HG03175 (cell line): Measurements from ENCODE around the gene GALNS.
"Not testable (repeated sequence)": the region's sequence is repeated elsewhere in the genome, so short reads cannot be mapped to it uniquely, and the experiment has no call there.

Experiments
- ATAC-seq: cut with Tn5 transposase; IDR thresholded peaks from one replicate; pipeline ENCODE4 v1.9.1; 2021; ENCODE audit warnings: mild to moderate bottlenecking, moderate library complexity; ENCODE audit not compliant: unreplicated experiment

GALNS gene

DNA sequence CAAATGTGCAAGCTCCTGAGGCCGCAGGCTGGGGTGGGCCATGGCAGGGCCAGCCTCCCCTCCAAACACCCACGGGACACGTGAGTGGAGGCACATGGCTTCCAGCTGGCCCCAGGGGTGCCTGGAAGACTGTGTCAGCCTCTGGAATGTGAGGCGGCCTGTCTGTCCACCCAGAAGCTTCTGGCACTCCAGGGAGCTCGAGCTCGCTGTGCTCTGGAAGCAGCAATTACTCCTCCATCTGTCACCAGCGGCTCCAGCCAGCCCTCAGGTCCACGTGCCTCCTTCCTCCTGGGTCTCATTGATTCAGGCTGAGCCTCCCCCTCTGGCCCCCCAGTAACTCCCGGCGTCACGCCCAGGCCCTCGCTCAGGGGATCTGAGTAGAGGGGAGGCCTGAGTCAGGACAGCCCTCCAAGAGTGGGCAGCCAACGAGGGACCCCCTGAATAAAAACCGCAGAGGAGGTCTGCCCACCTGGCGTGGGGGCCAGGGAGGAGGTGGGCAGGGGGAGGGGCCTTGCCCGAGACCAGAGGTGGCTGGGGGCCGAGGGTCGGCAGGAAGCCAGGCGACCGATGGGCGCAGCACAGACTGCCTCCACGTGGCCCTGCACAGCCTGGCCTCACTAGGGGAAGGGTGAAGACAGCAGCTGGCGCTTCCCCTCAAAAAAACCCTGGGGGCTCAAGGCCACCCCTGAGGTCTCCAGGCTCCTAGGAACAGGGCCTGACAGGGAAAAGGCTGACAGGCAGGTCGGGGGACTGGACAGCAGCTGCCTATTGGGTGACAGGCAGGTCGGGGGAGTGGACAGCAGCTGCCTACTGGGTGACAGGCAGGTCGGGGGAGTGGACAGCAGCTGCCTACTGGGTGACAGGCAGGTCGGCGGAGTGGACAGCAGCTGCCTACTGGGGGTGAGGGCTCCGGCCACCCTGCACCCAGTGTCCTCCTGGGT is 83.6 kb downstream of the GALNS start:
- no peak for ATAC-seq

DNA sequence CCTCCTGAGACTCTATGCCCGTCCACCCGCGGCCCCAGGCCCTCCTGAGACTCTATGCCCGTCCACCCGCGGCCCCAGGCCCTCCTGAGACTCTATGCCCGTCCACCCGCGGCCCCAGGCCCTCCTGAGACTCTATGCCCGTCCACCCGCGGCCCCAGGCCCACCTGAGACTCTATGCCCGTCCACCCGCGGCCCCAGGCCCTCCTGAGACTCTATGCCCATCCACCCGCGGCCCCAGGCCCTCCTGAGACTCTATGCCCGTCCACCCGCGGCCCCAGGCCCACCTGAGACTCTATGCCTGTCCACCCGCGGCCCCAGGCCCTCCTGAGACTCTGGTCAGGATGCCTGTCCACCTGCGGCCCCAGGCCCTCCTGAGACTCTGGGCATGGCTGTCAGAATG is 85.0 kb downstream of the GALNS start:
- not testable (repeated sequence) for ATAC-seq

DNA sequence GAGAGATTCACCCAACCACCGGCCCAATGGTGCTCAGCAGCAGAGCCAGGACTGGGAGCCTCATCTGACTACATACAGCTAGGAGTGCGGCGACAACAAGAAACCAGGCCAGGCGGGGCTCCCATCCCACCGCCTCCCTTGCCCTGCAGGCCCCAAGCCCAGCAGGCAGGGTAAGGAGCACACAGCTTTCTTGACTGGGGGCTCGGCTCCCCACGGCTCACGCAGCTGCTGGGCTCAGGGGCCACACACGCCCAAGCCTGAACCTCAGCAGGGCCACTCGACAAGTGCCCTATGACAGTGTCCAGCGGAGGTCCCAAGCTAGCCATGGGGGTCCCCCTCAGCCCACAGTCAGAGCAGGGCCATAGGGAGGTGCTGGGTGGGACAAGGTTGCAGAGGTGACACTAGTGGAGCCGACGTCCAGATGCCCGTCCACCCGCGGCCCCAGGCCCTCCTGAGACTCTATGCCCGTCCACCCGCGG is 85.4 kb downstream of the GALNS start:
- no peak for ATAC-seq

DNA sequence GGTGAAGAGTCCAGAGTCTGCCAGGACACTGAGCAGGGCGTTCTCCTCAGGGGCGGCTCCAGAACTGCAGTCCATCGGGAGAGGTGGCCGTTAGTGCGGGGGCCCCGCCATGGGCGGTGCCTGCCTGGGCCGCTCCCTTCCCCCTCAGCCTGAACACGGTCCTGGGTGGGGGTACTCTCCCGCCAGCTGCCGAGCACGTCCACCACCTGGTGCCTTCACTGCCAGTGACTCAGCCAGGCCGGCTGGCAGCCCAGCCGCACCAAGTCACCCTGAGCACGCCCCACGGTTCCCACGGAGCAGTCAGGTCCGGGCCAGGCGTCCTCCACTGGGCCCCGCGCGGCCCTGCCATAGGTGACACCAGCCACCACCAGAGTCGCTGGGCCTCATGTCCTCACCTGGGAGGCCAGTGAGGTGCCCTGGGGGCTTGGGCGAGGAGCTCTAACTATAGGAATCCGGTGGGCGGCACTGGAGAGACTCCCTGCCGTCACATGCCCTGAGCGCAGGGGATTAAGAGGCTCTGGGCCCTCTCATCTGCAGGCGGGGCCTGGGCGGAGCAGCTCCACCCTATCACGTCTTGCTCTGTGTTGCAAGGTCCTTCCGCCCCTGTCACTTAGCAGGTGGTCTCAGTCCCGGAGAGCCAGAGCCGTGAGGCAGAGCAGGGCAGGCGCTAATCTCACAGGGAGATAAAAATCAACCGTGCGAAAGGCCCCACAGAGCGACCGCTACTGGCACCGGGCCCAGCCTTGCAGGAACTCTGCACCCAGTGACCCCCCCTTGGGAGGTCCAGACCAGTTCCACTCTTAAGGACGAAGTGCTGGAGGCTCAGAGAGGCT is 86.1 kb downstream of the GALNS start:
- peak; percentile 46 for ATAC-seq

DNA sequence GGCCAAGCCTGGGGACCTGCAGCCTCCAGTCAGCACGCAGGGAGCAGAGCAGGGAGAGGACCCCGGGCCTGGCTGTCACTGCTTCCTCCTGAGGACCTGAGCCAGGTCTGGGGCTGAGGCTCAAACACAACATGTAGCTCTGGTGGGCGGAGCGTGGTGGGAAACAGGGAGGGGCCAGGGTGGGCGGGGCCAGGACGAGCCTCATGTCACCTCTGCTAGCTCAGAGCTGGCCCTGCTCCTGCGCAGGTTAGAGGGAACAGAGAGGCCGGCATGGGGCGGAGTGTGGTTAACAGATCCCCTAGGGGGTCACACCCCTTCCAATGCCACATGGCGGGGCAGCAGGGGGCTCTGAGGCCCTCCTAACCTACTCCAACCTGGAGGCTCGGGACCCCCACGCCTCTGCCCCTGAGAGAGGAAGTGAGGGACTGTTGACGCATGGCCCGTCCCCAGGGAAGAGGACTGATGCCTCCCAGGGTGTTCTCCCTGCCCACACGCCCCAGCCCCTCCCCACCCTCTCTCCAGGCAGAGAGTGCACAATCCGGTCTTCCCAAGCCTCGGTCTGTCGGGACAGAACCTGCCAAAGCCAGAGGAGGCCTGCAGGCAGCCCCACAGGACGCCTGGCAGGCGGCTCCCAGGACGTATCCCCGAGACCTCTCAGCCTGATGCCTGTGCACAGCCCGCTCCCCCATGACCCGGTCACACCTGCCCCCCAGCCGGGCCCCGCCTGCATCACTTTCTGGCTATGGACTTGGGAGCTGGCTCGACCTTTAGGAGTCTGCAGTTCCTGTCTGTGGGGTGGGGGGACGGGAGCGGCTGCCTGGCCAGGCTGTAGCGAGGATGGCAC is 86.9 kb downstream of the GALNS start:
- ATAC-seq: no peak

DNA sequence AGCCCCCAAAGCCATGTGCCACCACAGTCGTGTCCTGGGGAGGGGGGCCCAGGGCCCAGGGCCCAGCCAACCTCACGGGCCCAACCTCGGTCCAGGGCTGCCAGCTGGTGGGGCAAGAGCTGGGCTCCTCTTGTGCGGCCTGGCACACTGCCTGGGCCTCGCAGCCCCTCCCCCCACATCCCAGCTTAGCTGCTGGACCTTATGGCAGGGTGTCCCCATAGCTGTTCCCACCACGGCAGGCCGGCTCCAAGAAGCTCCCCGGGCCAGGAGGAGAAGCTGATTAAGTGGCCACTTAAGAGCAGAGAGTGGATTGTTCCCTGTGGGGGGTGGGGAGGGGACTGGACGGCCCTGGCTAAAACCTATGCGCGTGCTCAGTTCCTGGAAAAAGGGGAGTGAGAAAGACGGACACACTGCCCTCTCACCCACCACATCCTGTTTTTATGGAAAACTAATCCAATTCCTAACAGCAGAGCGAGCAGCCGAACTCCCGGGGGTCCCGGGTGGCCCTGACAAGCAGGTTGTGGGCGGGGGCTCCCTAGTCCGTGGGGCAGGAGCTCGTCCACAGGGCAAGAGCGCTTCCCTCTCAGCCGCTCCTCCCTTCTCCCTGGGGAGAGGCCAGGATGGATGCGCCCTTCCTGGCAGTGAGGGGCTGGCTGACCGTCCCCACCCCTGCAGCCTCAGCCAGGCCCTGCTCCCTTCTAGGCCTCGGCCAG is 88.5 kb downstream of the GALNS start:
- ATAC-seq: no peak

- ATAC-seq: no peak
Measured at GRCh38 chr16:88767546-88768070, 89.1 kb downstream of the GALNS start.

GRCh38 chr16:88766975-88767374 is 89.8 kb downstream of the GALNS start:
- ATAC-seq: no peak

DNA sequence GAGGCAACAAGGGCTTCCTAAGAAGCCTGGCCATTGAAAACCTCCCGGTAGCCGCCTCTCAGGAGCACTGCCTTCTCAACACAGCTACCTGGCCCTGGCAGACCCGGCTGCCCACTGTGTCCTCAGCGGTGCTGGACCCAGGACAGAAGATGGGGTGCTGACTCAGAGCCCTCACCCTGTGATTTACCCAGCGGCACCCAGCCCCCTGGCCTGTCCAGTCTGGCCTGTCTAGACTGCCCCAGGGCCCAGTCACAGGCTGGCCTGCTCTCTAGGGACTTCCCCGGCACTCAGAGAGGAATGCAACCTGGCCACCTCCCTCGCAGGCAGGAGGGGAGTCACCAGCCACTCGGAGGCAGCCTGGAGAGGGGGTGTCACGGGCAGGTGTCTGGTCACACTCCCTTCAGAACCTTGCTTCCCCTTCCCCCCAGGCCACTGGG is 91.8 kb downstream of the GALNS start:
- no peak for ATAC-seq

DNA sequence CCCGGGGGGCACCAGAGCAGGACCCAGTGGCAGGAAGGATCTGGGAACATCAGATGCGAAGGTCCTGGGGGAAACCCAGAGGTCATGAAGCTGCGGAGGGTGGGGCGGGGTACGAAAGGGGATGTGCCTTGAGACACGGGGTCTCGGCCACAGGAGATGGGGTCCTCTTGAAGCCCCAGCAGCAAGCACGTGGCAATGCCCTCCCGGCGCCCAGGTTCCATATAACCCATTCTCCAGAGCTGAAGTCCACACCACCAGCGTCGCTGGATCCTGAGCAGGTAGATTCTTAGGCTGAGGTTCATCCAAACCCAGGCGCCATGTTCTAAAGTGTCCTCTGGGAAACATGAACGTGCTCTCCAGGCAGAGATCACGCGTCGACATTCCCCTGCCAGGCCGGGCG is 92.7 kb downstream of the GALNS start:
- ATAC-seq: no peak
